Neural cell (in vitro differentiated cells): ENCODE results near the gene TSPAN3.

Experiments used
- EZH2 ChIP-seq: fragments of 200-600, 300-800 bp; shearing (Covaris generic), sonication (generic); IDR thresholded peaks from 2 replicates; pipeline ENCODE4 v1.6.1; 2014; ENCODE audit warnings: antibody characterized with exemption, low read length, borderline replicate concordance, mild to moderate bottlenecking; ENCODE audit not compliant: insufficient read depth, poor library complexity, severe bottlenecking
- POLR2AphosphoS5 ChIP-seq: IDR thresholded peaks from 2 replicates; pipeline ENCODE4 v1.6.1; 2012
- SMC3 ChIP-seq: fragments of 450-650 bp; conservative IDR thresholded peaks from 2 replicates; pipeline ENCODE4 v1.6.1; 2014; ENCODE audit warnings: antibody characterized with exemption, mild to moderate bottlenecking, moderate library complexity; ENCODE audit not compliant: poor library complexity

DNA sequence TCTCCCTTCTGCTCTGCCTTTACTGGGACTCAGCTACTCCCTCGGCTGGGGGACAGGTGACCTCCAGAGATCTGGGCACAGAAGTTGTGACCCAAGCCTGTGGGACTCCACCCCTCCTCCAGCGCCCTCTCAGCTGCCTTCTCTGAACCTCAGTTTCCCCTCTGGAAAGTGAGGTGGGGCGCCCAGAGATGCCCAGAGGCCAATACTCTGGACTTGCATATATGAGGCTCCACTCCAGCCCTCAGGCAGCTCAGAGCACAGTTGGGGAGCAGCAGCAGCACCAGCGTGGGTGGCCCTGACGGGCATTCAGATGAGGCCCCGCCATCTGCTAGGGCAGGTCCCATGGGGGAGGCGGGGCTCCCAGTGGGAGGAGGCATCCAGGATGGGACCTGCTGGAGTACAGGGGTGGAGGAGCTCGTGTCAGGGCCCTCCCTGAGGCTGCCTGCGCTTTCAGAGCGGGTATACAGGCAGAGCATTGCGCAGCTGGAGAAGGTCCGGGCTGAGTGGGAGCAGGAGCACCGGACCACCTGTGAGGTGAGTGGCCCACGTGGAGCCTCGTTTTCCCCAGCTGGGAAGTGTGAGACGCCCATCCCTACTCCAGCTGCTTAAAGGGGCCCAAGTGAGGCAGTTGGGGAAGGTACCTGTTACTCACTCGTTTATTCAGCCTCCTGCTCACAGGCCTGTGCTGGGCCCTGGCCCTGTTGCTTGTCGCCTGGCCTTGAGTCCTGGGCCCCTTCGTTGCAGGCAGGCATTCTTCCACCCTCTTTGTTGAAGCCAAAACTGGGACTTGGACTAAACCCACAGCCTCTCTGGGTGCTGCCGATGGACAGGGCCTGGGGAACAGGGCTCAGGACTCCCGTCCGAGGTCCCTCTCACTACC, 40.6 kb downstream of the TSPAN3 start:
- TF ChIP-seq SMC3 (no peak), POLR2AphosphoS5 (no peak), EZH2 (no peak)
